RWPE2 (cell line): Measurements from ENCODE around the gene OR1N2.

Source experiments
- ATAC-seq: fragments of 200-7000 bp; cut with Tn5 transposase; 3 replicates; pipeline ENCODE4 v1.9.1; 2021; ENCODE audit warnings: low read depth
- DNase-seq: peaks from one replicate; pipeline ENCODE4 v3.0.0-alpha.2; 2020; ENCODE audit warnings: low spot score
- H3K27ac ChIP-seq: fragments of 450-650 bp; 2 replicates; pipeline ENCODE4 v1.5.1; 2017; ENCODE audit warnings: mild to moderate bottlenecking; ENCODE audit not compliant: poor library complexity, severe bottlenecking
- H3K27me3 ChIP-seq: fragments of 250-450 bp; sonication (Bioruptor Pico); 2 replicates; pipeline ENCODE4 v1.5.1; 2021; ENCODE audit warnings: mild to moderate bottlenecking, moderate library complexity; ENCODE audit not compliant: insufficient read depth, poor library complexity, severe bottlenecking
- H3K36me3 ChIP-seq: fragments of 250-450 bp; sonication (Bioruptor Pico); 2 replicates; pipeline ENCODE4 v1.5.1; 2020; ENCODE audit warnings: low read depth, mild to moderate bottlenecking, moderate library complexity
- H3K4me1 ChIP-seq: fragments of 250-450 bp; sonication (Bioruptor Pico); 2 replicates; pipeline ENCODE4 v1.5.1; 2021; ENCODE audit warnings: mild to moderate bottlenecking, moderate library complexity; ENCODE audit not compliant: insufficient read depth, poor library complexity, severe bottlenecking
- H3K4me3 ChIP-seq: fragments of 250-450 bp; sonication (Bioruptor Pico); 2 replicates; pipeline ENCODE4 v1.5.1; 2021; ENCODE audit warnings: mild to moderate bottlenecking, moderate library complexity; ENCODE audit not compliant: severe bottlenecking
- H3K9me3 ChIP-seq: fragments of 250-450 bp; sonication (Bioruptor Pico); 2 replicates; pipeline ENCODE4 v1.5.1; 2021; ENCODE audit warnings: mild to moderate bottlenecking, moderate library complexity; ENCODE audit not compliant: severe bottlenecking
- CTCF ChIP-seq: fragments of 450-650 bp; IDR thresholded peaks from one replicate; pipeline ENCODE4 v1.5.1; 2017; ENCODE audit warnings: mild to moderate bottlenecking, moderate library complexity; ENCODE audit not compliant: poor library complexity, severe bottlenecking

OR1N2 gene

GRCh38 chr9:122552812-122553211, at the start of gene OR1N2:
TSS of gene OR1N2 (plus strand) at chr9:122553112. CDS start at chr9:122553212, 100 bp downstream.
- Histone ChIP-seq H3K9me3 (no peaks in the 10 kb centered on the region), H3K36me3 (no peaks in the 10 kb centered on the region), H3K4me1 (no peaks in the 10 kb centered on the region), H3K27ac (no peak within 1 kb of the TSS), H3K27me3 (peaks cover 8% of the 10 kb centered on the region), H3K4me3 (no peak within 1 kb of the TSS)
- no peak for TF ChIP-seq CTCF
- DNase-seq: no peak
- ATAC-seq: no peak

DNA sequence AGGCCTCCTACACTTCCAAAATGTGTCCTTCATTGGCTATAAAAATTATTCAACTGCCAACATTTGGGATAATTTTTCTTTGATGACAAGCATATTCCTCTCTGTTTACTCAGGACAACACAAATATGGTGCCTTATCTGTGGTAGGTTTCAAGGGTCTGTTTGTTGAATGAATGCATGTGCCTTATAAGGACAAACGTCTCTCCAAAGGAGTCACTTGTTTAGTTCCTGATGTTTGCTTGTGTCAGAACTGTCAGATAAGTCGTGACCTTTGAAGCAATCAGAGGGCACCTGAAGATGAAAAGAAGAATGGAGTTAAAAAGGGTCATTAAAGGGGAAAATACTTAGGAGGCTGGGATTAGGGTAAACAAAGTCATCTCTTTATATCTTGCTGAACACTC, 45.9 kb upstream of the OR1N2 start:
- TF ChIP-seq CTCF: no peak
- Histone ChIP-seq H3K27ac (no peak overlapping the region), H3K4me1 (no peaks in the 10 kb centered on the region), H3K9me3 (no peaks in the 10 kb centered on the region), H3K27me3 (peaks cover 6% of the 10 kb centered on the region), H3K36me3 (no peaks in the 10 kb centered on the region), H3K4me3 (no peak overlapping the region)
- no peak for ATAC-seq
- no peak for DNase-seq

DNA sequence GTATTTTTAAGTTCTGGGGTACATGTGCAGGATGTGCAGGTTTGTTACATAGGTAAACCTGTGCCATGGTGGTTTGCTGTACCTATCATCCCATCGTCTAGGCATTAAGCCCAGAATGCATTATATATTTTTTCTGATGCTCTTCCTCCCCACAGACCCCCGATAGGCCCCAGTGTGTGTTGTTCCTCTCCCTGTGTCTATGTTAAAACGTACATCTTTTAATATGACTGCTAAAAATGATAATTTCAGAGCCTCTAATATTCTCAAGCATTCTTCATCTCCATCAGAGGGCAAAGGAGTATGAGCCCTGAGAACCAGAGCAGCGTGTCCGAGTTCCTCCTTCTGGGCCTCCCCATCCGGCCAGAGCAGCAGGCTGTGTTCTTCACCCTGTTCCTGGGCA, 42.4 kb upstream of the OR1N2 start, which contains the start of gene OR1J2:
Gene OR1J2 (plus strand): TSS at position 301 of the 400 bp plus-strand sequence. CDS start 0 bp downstream, at position 301.
- H3K4me1 ChIP-seq: no peaks in the 10 kb centered on the region
- no peak within 1 kb of the TSS for H3K4me3 ChIP-seq
- no peak for TF ChIP-seq CTCF
- peaks cover 8% of the 10 kb centered on the region for H3K27me3 ChIP-seq
- ATAC-seq (no peak), DNase-seq (no peak)
- no peak within 1 kb of the TSS for H3K27ac ChIP-seq
- no peaks in the 10 kb centered on the region for H3K9me3 ChIP-seq
- no peaks in the 10 kb centered on the region for H3K36me3 ChIP-seq

GRCh38 chr9:122518226-122518625, 34.7 kb upstream of the OR1N2 start:
- H3K27me3 ChIP-seq: peaks cover 7% of the 10 kb centered on the region
- H3K36me3 ChIP-seq: no peaks in the 10 kb centered on the region
- H3K9me3 ChIP-seq: no peaks in the 10 kb centered on the region
- no peak for TF ChIP-seq CTCF
- no peak for ATAC-seq
- no peaks in the 10 kb centered on the region for H3K4me1 ChIP-seq
- no peak overlapping the region for H3K4me3 ChIP-seq
- no peak overlapping the region for H3K27ac ChIP-seq
- DNase-seq: no peak

DNA sequence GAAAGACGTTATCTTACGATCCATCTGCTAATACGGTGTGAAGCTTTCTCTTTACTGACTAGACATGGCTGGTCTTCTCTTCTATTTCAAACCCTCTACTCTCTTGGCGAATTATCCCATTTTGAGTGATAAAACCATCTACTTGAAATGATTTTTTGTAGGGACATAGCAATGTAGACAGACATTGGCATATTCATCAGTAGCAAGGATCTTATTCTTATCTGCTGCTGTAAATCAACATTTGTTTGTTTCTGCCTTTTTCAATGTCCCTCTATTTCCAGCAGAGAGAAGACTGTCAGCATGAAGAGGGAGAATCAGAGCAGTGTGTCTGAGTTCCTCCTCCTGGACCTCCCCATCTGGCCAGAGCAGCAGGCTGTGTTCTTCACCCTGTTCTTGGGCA, 34.1 kb upstream of the OR1N2 start, which contains the start of gene OR1J4:
Gene OR1J4 (plus strand): TSS at position 301 of the 400 bp plus-strand sequence. CDS start 0 bp downstream, at position 301.
- H3K27ac ChIP-seq: no peak within 1 kb of the TSS
- no peaks in the 10 kb centered on the region for H3K4me1 ChIP-seq
- no peak for TF ChIP-seq CTCF
- H3K9me3 ChIP-seq: no peaks in the 10 kb centered on the region
- no peak for DNase-seq
- H3K27me3 ChIP-seq: peaks cover 7% of the 10 kb centered on the region
- no peak for ATAC-seq
- H3K36me3 ChIP-seq: no peaks in the 10 kb centered on the region
- H3K4me3 ChIP-seq: no peak within 1 kb of the TSS
